GM12878 (cell line): Measurements from ENCODE around the gene SERBP1. TPM values are rescaled to one million over a fixed set of nuclear protein-coding genes. Genes with fewer than 3 reads are reported as not detected.

Experiments used
- ATAC-seq: fragments of 200-7000 bp; cut with Tn5 transposase; 3 replicates; pipeline ENCODE4 v1.9.1; 2020; ENCODE audit warnings: mild to moderate bottlenecking, moderate library complexity
- BruUV-seq: library from RNA; stranded (reverse); fragments of 400-500 nt; replicated peaks from 2 replicates; lab custom pipeline; 2021; lab: Mats Ljungman, UMichigan
- CTCF ChIA-PET: fragments of 300-600 bp; sonication (Branson Sonifier 250); formaldehyde crosslinking; extraction: SDS; loops from one replicate; lab custom pipeline; 2021; ENCODE audit warnings: inconsistent platforms; lab: Yijun Ruan, JAX
- POLR2A ChIA-PET: fragments of 350-600 bp; formaldehyde crosslinking; extraction: SDS; loops from one replicate; lab custom pipeline; 2021; ENCODE audit warnings: inconsistent platforms; lab: Charles Lee
- RAD21 ChIA-PET: fragments of 300-600 bp; sonication (Branson Sonifier 250); formaldehyde crosslinking; loops from one replicate; lab custom pipeline; 2023; ENCODE audit warnings: antibody characterized with exemption; ENCODE audit not compliant: unreplicated experiment; lab: Charles Lee
- SMC1A ChIA-PET: fragments of 300-600 bp; sonication (Branson Sonifier 250); formaldehyde crosslinking; loops from one replicate; lab custom pipeline; 2023; ENCODE audit not compliant: unreplicated experiment, uncharacterized antibody; lab: Charles Lee
- DNase-seq: peaks from one replicate; pipeline ENCODE4 v3.0.0-alpha.2; 2011; ENCODE audit warnings: low read depth, low spot score
- FAIRE-seq: peaks from 3 replicates; lab custom pipeline; 2011; peaks lifted over from hg19 to GRCh38; lab: Jason Lieb, UNC
- H2AFZ ChIP-seq: 2 replicates; pipeline ENCODE4 v1.6.0; 2011; ENCODE audit warnings: low read depth, low read length, control low read depth; ENCODE audit not compliant: control insufficient read depth
- H3K27ac ChIP-seq: 2 replicates; pipeline ENCODE4 v1.5.1; 2011; ENCODE audit warnings: control low read depth; ENCODE audit not compliant: control insufficient read depth, insufficient read depth
- H3K27me3 ChIP-seq, 2 experiments: replicated peaks in 1 of 2; 2 replicates each; pipeline versions ENCODE4 v1.6.0 to v1.6.1; 2011; ENCODE audit warnings: low read length in 1 of 2; ENCODE audit not compliant: control insufficient read depth in 2 of 2, insufficient read depth in 2 of 2
- H3K36me3 ChIP-seq, 2 experiments: 2 replicates each; pipeline ENCODE4 v1.5.1; 2011; ENCODE audit warnings: low read length in 1 of 2; ENCODE audit not compliant: control insufficient read depth in 2 of 2, insufficient read depth in 2 of 2
- H3K4me1 ChIP-seq: 2 replicates; pipeline ENCODE4 v1.6.1; 2011; ENCODE audit warnings: mild to moderate bottlenecking, low read length, moderate library complexity, mixed read lengths; ENCODE audit not compliant: control insufficient read depth, insufficient read depth
- H3K4me2 ChIP-seq: 2 replicates; pipeline ENCODE4 v1.6.0; 2011; ENCODE audit warnings: control low read depth; ENCODE audit not compliant: control insufficient read depth, insufficient read depth
- H3K4me3 ChIP-seq: fragments of 200-600 bp; sonication (generic); 2 replicates; pipeline ENCODE4 v1.5.1; 2016
- H3K79me2 ChIP-seq: 2 replicates; pipeline ENCODE4 v1.6.0; 2011; ENCODE audit warnings: low read length; ENCODE audit not compliant: control insufficient read depth, insufficient read depth
- H3K9ac ChIP-seq: 2 replicates; pipeline ENCODE4 v1.8.0; 2011; ENCODE audit warnings: low read length, control low read depth, mixed read lengths; ENCODE audit not compliant: control insufficient read depth, insufficient read depth
- H3K9me3 ChIP-seq: replicated peaks from 3 replicates; pipeline ENCODE4 v1.5.1; 2011; ENCODE audit warnings: mild to moderate bottlenecking, low read length; ENCODE audit not compliant: control insufficient read depth, insufficient read depth
- H4K20me1 ChIP-seq: 2 replicates; pipeline ENCODE4 v1.6.0; 2011; ENCODE audit not compliant: control insufficient read depth, insufficient read depth
- ATF2 ChIP-seq: IDR thresholded peaks from 2 replicates; pipeline ENCODE4 v1.6.1; 2012; ENCODE audit warnings: low read length, inconsistent platforms
- ATF3 ChIP-seq: IDR thresholded peaks from 2 replicates; pipeline ENCODE4 v1.6.1; 2011; ENCODE audit warnings: low read depth, mild to moderate bottlenecking, low read length, moderate library complexity, borderline replicate concordance; ENCODE audit errors: extremely low read depth
- BCLAF1 ChIP-seq: fragments of 450-650 bp; IDR thresholded peaks from 2 replicates; pipeline ENCODE4 v1.6.1; 2017; ENCODE audit warnings: antibody characterized with exemption, mild to moderate bottlenecking, moderate library complexity
- HCFC1 ChIP-seq: fragments of 150-350 bp; IDR thresholded peaks from 2 replicates; pipeline ENCODE4 v1.6.1; 2014; ENCODE audit warnings: low read length
- IKZF2 ChIP-seq, 2 experiments: fragments of 450-650 bp; IDR thresholded peaks; 2 replicates each; pipeline ENCODE4 v1.6.1; 2017; ENCODE audit warnings: mild to moderate bottlenecking in 2 of 2, moderate library complexity in 2 of 2
- MYB ChIP-seq: fragments of 150-350 bp; IDR thresholded peaks from 2 replicates; pipeline ENCODE4 v1.6.1; 2014; ENCODE audit warnings: mild to moderate bottlenecking, low read depth, low read length, borderline replicate concordance
- RBBP5 ChIP-seq: fragments of 200-600 bp; sonication (generic); conservative IDR thresholded peaks from 2 replicates; pipeline ENCODE4 v1.6.1; 2016
- RCOR1 ChIP-seq: conservative IDR thresholded peaks from 2 replicates; pipeline ENCODE4 v1.6.1; 2012; ENCODE audit warnings: low read depth, low read length, improper control_type of control experiment
- SRF ChIP-seq, 2 experiments: IDR thresholded peaks; 2 replicates each; pipeline ENCODE4 v1.6.1; 2011; ENCODE audit warnings: low read depth in 2 of 2, low read length in 2 of 2, mild to moderate bottlenecking in 1 of 2, moderate library complexity in 1 of 2
- TCF12 ChIP-seq: IDR thresholded peaks from 2 replicates; pipeline ENCODE4 v1.6.1; 2011; ENCODE audit warnings: low read depth, mild to moderate bottlenecking, low read length
- TCF3 ChIP-seq: IDR thresholded peaks from 2 replicates; pipeline ENCODE4 v1.6.1; 2012; ENCODE audit warnings: low read depth, mild to moderate bottlenecking, low read length, borderline replicate concordance; ENCODE audit not compliant: insufficient read depth
- ZBTB33 ChIP-seq: fragments of 450-650 bp; IDR thresholded peaks from 2 replicates; pipeline ENCODE4 v1.6.1; 2017; ENCODE audit warnings: mild to moderate bottlenecking
- ZNF622 ChIP-seq: fragments of 450-650 bp; IDR thresholded peaks from 2 replicates; pipeline ENCODE4 v1.6.1; 2017; ENCODE audit warnings: mild to moderate bottlenecking, inconsistent platforms
- ZSCAN29 ChIP-seq: fragments of 450-650 bp; IDR thresholded peaks from 2 replicates; pipeline ENCODE4 v1.6.1; 2017; ENCODE audit warnings: mild to moderate bottlenecking, moderate library complexity
- WGBS: methylation state at CpG from one replicate; pipeline ENCODE4 v1.1.6; 2016; ENCODE audit warnings: low lambda C conversion rate; ENCODE audit not compliant: insufficient replicate concordance, insufficient coverage; ENCODE audit errors: missing lambda C conversion rate; 5-methylcytosine and 5-hydroxymethylcytosine counted together
- in situ Hi-C: fragments of 300-500 bp; cut with MboI; formaldehyde crosslinking; loops from 9 replicates; pipeline ENCODE4 v1.14.3; 2018; ENCODE audit warnings: mixed read lengths
- intact Hi-C: fragments of 100-400 bp; cut with micrococcal nuclease; formaldehyde crosslinking; loops from one replicate; pipeline ENCODE4 v1.14.2; 2022; ENCODE audit not compliant: unreplicated experiment
- polyA plus RNA-seq, 11 experiments: library from polyadenylated mRNA; depleted of rRNA in 4 of 11; unstranded in 6 of 11; stranded (reverse) in 5 of 11; fragments of >200 nt; fragmentation: Nextera tagmentation in 4 of 11; fragmentation: Illumina TruSeq in 1 of 11; extraction: Ambion mirVana in 4 of 11; extraction: Trizol in 1 of 11; gene quantifications; 1 replicate in 1 of 11; 2 replicates in 10 of 11; pipeline versions ENCODE4 v1.2.1 to v1.2.3, GENCODE V29; 2011 to 2016; ENCODE audit warnings: inconsistent platforms in 2 of 11, missing spikeins in 2 of 11, low read depth in 1 of 11
- total RNA-seq, 4 experiments: library from RNA; depleted of rRNA in 3 of 4; stranded (reverse); fragments of >200 nt in 3 of 4; fragmentation: Illumina TruSeq in 1 of 4; extraction: Trizol in 1 of 4; gene quantifications; 2 replicates each; pipeline versions ENCODE4 v1.2.1 to v1.2.3, GENCODE V29; 2013 to 2021

Gene SERBP1
- total and polyA plus RNA-seq, 10 of the 15 experiments (the other 5 are each of a cell fraction or from before 2014, with no cell fraction given), result 76.7 to 509 (median 384) TPM

- SMC1A ChIA-PET, result interaction anchor here (1.3 kb wide), 1 partner anchor 243 kb away, joined by 3 read pairs; no protein-coding TSS in a partner anchor
- Histone ChIP-seq H3K79me2 (no peaks in the 10 kb centered on the region), H2AFZ (no peak overlapping the region), H4K20me1 (no peaks in the 10 kb centered on the region), H3K4me2 (no peak overlapping the region), H3K27me3 (no peaks in the 10 kb centered on the region; a peak in 1 of 4 replicates), H3K9me3 (no peaks in the 10 kb centered on the region), H3K36me3 (no peaks in the 10 kb centered on the region), H3K4me1 (no peaks in the 10 kb centered on the region), H3K4me3 (no peak overlapping the region), H3K27ac (no peak overlapping the region), H3K9ac (no peak overlapping the region)
- CTCF ChIA-PET, result no interaction called here
- intact Hi-C loops (no loop called here), in situ Hi-C loops (no loop called here)
- DNase-seq (no peak), FAIRE-seq (no peak), ATAC-seq (no peak)
- RAD21 ChIA-PET, result no interaction called here
- BruUV-seq, result no TSS peak
- POLR2A ChIA-PET, result no interaction called here
- TF ChIP-seq ATF2, result no peak
- no peak for TF ChIP-seq TCF12
- no peak for TF ChIP-seq RCOR1
- TF ChIP-seq IKZF2 (IDR thresholded peaks at IDR 0.05), result no peak
- TF ChIP-seq ZSCAN29, result no peak
- no peak for TF ChIP-seq TCF3
- no peak for TF ChIP-seq BCLAF1
- no peak for TF ChIP-seq ZNF622
- TF ChIP-seq ATF3, result no peak
- TF ChIP-seq ZBTB33, result no peak
- TF ChIP-seq RBBP5, result no peak
- no peak for TF ChIP-seq SRF (IDR thresholded peaks at IDR 0.05; ENCODE audit: low read depth in 2 of 2, low read length in 2 of 2)
- TF ChIP-seq HCFC1, result no peak
- TF ChIP-seq MYB, result no peak
- WGBS, result 30% methylated on average over 1 of the region's 1 CpG
These were observed 28.5 kb upstream of the SERBP1 start for GRCh38 chr1:67458663-67459062.
